ENCODE results near the gene GARIN5B. TPM values are rescaled to one million over a fixed set of nuclear protein-coding genes. Genes with fewer than 3 reads are reported as not detected.
A peak's percentile ranks its signal among the peaks of the same experiment; 100 is the strongest.

Gene GARIN5B
- total and polyA plus RNA-seq, 2 of the 8 experiments (the other 6 are each of a cell fraction or from before 2014, with no cell fraction given) = 0.03 TPM; not detected in 1

GRCh38 chr19:55314396-55314795, 48.7 kb downstream of the GARIN5B start:
- Histone ChIP-seq H4K20me1 (replicated peaks in 1 of 2; ENCODE audit: control insufficient read depth in 1 of 2, insufficient read depth in 2 of 2, low read length in 2 of 2) (no peaks in the 10 kb centered on the region), H3K9ac (replicated peaks in 1 of 4; ENCODE audit: extremely low read depth in 1 of 4, low read depth in 3 of 4, low read length in 3 of 4) (no peak overlapping the region), H2BK120ac (replicated peaks; ENCODE audit: low read depth, low read length) (no peak overlapping the region), H2AFZ (ENCODE audit: low read length) (no peak overlapping the region), H3K79me1 (ENCODE audit: low read depth, low read length) (no peaks in the 10 kb centered on the region), H3K27me3 (replicated peaks in 1 of 4; ENCODE audit: control insufficient read depth in 3 of 4, extremely low read depth in 1 of 4, insufficient read depth in 3 of 4, low read length in 3 of 4) (no peaks in the 10 kb centered on the region), H3K9me3 (ENCODE audit: insufficient read depth in 2 of 2, low read depth in 1 of 2, low read length in 1 of 2) (no peaks in the 10 kb centered on the region), H3K79me2 (ENCODE audit: control insufficient read depth in 1 of 2, insufficient read depth in 2 of 2, low read length in 2 of 2) (no peaks in the 10 kb centered on the region), H3K4me1 (replicated peaks in 1 of 4; ENCODE audit: control insufficient read depth in 3 of 4, insufficient read depth in 4 of 4, low read length in 3 of 4) (no peaks in the 10 kb centered on the region), H3K14ac (ENCODE audit: insufficient read length) (no peak overlapping the region), H3K36me3 (ENCODE audit: control insufficient read depth in 2 of 4, insufficient read depth in 4 of 4, low read length in 3 of 4) (peaks cover 5 to 11% (median 7%) of the 10 kb centered on the region in 4 experiments), H2AK5ac (ENCODE audit: low read depth, low read length) (no peak overlapping the region), H2BK5ac (ENCODE audit: low read depth, low read length) (no peak overlapping the region), H3K18ac (ENCODE audit: extremely low read depth, low read length) (no peak overlapping the region), H2BK20ac (ENCODE audit: low read length) (no peak overlapping the region), H3K27ac (ENCODE audit: low read depth, low read length) (no peak overlapping the region), H2BK12ac (ENCODE audit: low read depth, low read length) (no peak overlapping the region), H4K8ac (ENCODE audit: extremely low read depth, insufficient read depth, low read length) (no peak overlapping the region), H3K56ac (replicated peaks; ENCODE audit: insufficient read length, low read depth, low read length) (no peak overlapping the region), H3K4me2 (ENCODE audit: insufficient read depth in 1 of 2, low read depth in 2 of 2, low read length in 2 of 2) (no peak overlapping the region), H3K23me2 (ENCODE audit: low read depth, low read length) (no peaks in the 10 kb centered on the region), H3K4ac (replicated peaks; ENCODE audit: insufficient read length, low read depth, low read length) (no peak overlapping the region), H3K4me3 (ENCODE audit: extremely low read depth in 1 of 4, insufficient read depth in 2 of 4, low read depth in 3 of 4, low read length in 4 of 4) (no peak overlapping the region), H4K91ac (replicated peaks; ENCODE audit: insufficient read length, low read length) (no peak overlapping the region), H3K23ac (ENCODE audit: insufficient read length) (no peak overlapping the region), H4K5ac (ENCODE audit: insufficient read length, low read depth, low read length) (no peak overlapping the region), H2BK15ac (ENCODE audit: low read length) (no peak overlapping the region)
- TF ChIP-seq POLR2A (IDR thresholded peaks at IDR 0.05; ENCODE audit: control extremely low read depth in 1 of 2, low read depth in 2 of 2, low read length in 2 of 2) (0 out of 3 replicates have a peak, but pooled peaks of 1 of the 2 experiments have one; percentile 29), POLR2AphosphoS5 (IDR thresholded peaks at IDR 0.05; ENCODE audit: low read depth, low read length) (no peak)
- CTCF ChIA-PET (ENCODE audit: partially characterized antibody) = interaction anchor here (1.6 to 5.1 kb wide), 4 partner anchors 12 to 103 kb away, joined by 4 to 33 read pairs (median 9); no protein-coding TSS in a partner anchor
- POLR2A ChIA-PET (ENCODE audit: partially characterized antibody) = interaction anchor here (1.0 to 3.1 kb wide), 10 partner anchors 7 to 86 kb away, joined by 3 to 23 read pairs (median 4); partner anchors contain the start of genes KMT5C and RPL28
- no peak for DNase-seq (ENCODE audit: low read depth in 1 of 2, low spot score in 2 of 2)
- FAIRE-seq = no peak
- WGBS, 2 experiments (ENCODE audit: extremely low coverage in 1 of 2, insufficient coverage in 1 of 2, insufficient read length in 1 of 2, insufficient replicate concordance in 2 of 2, low coverage in 1 of 2, low lambda C conversion rate in 2 of 2, missing lambda C conversion rate in 1 of 2) = 80% methylated on average over 8 of the region's 8 CpGs; no CpG with 5 or more reads in 1 of the 2 experiments

All from H1 (cell line).